T-helper 2 cell treated with Interferon-gamma antibody and Interleukin-4, amounts not matched to agents 5 μg/mL and 100 μg/mL, for 36 hours (primary cell): Measurements from ENCODE around the gene SCAI.
"Not testable (repeated sequence)": the region's sequence is repeated elsewhere in the genome, so short reads cannot be mapped to it uniquely, and the experiment has no call there.

Experiments used
- DNase-seq: peaks from one replicate; pipeline ENCODE4 v3.0.0; 2021; ENCODE audit warnings: low spot score
- H3K27ac Mint-ChIP-seq: one replicate; pipeline ENCODE4 v1.8.0; 2021; ENCODE audit warnings: mild to moderate bottlenecking, mixed read lengths
- H3K27me3 Mint-ChIP-seq: one replicate; pipeline ENCODE4 v1.8.0; 2021; ENCODE audit warnings: low read depth, mixed read lengths
- H3K36me3 Mint-ChIP-seq: one replicate; pipeline ENCODE4 v1.8.0; 2021; ENCODE audit warnings: low read depth, mixed read lengths
- H3K4me1 Mint-ChIP-seq: one replicate; pipeline ENCODE4 v1.8.0; 2021; ENCODE audit warnings: low read depth, mixed read lengths
- H3K4me3 Mint-ChIP-seq: one replicate; pipeline ENCODE4 v1.8.0; 2022; ENCODE audit warnings: mild to moderate bottlenecking, moderate library complexity, mixed read lengths
- H3K9me3 Mint-ChIP-seq: one replicate; pipeline ENCODE4 v1.8.0; 2021; ENCODE audit warnings: mixed read lengths

SCAI gene

DNA sequence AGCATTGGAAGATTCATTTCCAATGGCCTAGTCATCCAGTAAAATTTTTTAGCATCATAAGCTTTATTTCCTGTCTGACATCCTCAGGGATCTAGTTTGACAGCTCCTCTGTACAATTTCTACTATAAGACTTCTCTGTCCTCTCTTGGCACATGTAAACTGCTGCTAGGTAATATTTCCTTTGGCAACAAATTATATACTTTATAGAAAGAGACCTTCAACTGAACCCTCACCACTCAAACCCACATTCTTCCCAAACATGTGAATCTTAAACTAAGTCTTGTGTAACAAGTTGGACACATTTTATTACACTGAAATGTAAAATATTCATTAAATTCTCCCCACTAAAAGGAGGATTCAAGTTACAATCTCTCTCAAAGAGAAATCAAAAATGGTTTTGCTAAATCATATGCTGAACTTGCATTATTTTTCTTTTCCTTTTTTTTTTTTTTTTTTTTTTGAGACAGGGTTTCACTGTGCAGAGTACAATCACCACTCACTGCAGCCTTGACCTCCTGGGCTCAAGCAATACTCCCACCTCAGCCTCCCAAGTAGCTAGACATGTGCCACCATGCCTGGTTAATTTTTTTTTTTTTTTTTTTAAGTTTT is 36.9 kb downstream of the SCAI start:
- Mint-ChIP-seq H3K36me3 (peaks cover 8% of the 10 kb centered on the region), H3K4me1 (peaks cover 4% of the 10 kb centered on the region), H3K27ac (no peak overlapping the region), H3K4me3 (no peak overlapping the region), H3K9me3 (peaks cover under 1% of the 10 kb centered on the region), H3K27me3 (no peaks in the 10 kb centered on the region)
- no peak for DNase-seq

DNA sequence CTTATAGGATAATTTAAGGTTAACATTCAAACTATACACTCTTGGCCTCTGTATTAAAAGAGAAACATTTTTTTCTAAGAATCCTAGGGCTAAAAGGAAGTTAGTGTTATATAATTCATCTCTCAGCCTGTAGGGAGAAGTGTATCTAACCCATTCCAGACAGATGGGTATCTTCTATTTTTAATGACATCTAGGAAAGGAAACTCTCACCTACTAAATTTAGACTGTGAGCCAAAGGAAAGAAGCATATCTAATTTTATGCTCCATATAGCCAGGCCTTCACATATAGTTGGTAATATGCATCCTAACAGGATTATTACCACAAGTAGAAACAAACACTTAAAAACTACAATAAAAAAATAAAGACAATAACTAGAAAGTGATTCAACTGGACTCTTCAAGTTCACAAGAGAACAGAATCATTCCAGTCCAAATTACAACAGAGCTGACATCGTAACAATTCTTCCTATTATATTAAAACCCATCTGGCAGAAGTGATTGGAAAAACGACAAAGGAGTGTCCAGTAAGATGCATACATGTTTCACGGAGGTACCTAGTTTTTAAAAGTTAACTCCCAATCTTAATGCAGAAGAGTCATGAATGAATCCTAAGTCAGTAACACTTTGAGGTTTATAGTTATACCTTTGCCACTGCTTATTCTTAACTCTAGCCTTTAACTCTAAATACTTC is 39.4 kb downstream of the SCAI start:
- no peaks in the 10 kb centered on the region for H3K9me3 Mint-ChIP-seq
- H3K27ac Mint-ChIP-seq = no peak overlapping the region
- H3K4me1 Mint-ChIP-seq = peaks cover 4% of the 10 kb centered on the region
- no peak overlapping the region for H3K4me3 Mint-ChIP-seq
- DNase-seq = no peak
- H3K27me3 Mint-ChIP-seq = no peaks in the 10 kb centered on the region
- peaks cover 3% of the 10 kb centered on the region for H3K36me3 Mint-ChIP-seq

DNA sequence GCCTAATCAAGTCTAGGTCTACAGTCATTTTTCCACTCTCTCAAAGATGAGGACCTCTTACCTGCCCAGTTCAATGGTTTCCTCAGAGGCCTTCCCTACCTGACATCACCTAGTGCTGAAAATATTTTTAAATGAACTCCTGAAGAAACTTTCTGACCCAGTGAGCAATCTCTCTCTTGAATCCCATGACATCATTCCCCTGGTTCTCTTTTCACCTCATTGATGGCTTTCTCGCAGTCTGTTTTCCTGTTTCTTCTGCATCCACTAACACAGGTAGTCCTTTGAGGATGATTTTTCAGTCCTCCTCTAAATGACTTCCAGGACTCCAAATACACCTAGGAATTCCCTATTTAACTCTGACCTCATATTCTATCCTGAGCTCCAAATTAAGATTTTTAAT is 40.3 kb downstream of the SCAI start:
- H3K27me3 Mint-ChIP-seq = no peaks in the 10 kb centered on the region
- H3K9me3 Mint-ChIP-seq = no peaks in the 10 kb centered on the region
- H3K36me3 Mint-ChIP-seq = peaks cover 2% of the 10 kb centered on the region
- no peak overlapping the region for H3K4me3 Mint-ChIP-seq
- H3K4me1 Mint-ChIP-seq = peaks cover 4% of the 10 kb centered on the region
- no peak overlapping the region for H3K27ac Mint-ChIP-seq
- DNase-seq = no peak

DNA sequence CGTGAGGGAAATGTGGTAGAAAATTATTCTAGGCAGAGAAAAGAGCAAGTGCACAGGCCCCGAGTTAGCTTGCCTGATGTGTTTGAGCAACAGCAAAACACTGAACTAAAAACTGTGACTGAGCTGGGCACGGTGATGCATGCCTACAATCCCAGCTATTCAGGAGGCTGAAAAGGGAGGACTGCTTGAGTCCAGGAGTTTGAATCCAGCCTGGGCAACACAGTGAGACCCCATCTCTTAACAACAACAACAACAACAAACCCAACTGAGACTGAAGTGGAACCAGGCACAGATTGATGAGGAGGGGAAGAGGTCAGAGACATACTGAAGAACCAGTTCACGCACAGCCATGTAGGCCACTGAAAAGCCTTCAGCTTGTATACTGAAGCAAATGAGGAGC is 42.5 kb downstream of the SCAI start:
- peaks cover 8% of the 10 kb centered on the region for H3K9me3 Mint-ChIP-seq
- no peak overlapping the region for H3K27ac Mint-ChIP-seq
- H3K36me3 Mint-ChIP-seq = peaks cover 6% of the 10 kb centered on the region
- H3K4me3 Mint-ChIP-seq = no peak overlapping the region
- DNase-seq = no peak
- H3K27me3 Mint-ChIP-seq = no peaks in the 10 kb centered on the region
- peaks cover 5% of the 10 kb centered on the region for H3K4me1 Mint-ChIP-seq

DNA sequence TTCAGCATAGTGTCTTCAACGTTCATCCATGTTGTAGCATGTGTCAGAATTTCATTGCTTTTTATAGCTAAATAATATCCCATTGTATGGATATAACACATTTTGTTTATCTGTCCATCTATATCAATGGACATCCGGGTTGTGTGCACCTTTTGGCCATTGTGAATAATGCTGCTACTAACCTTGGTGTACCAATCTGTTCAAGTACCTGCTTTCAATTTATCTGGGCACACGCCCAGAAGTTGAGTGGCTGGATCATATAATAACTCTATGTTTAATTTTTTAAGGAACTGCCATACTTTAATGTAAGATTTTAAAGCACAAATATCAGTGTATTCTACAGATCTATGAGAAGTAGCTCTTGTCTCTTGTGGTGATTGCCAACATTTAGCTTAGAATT is 43.5 kb downstream of the SCAI start:
- Mint-ChIP-seq H3K27ac (no peak overlapping the region), H3K36me3 (peaks cover 14% of the 10 kb centered on the region), H3K4me1 (peaks cover 8% of the 10 kb centered on the region), H3K4me3 (no peak overlapping the region), H3K9me3 (peaks cover 16% of the 10 kb centered on the region), H3K27me3 (no peaks in the 10 kb centered on the region)
- DNase-seq = no peak

DNA sequence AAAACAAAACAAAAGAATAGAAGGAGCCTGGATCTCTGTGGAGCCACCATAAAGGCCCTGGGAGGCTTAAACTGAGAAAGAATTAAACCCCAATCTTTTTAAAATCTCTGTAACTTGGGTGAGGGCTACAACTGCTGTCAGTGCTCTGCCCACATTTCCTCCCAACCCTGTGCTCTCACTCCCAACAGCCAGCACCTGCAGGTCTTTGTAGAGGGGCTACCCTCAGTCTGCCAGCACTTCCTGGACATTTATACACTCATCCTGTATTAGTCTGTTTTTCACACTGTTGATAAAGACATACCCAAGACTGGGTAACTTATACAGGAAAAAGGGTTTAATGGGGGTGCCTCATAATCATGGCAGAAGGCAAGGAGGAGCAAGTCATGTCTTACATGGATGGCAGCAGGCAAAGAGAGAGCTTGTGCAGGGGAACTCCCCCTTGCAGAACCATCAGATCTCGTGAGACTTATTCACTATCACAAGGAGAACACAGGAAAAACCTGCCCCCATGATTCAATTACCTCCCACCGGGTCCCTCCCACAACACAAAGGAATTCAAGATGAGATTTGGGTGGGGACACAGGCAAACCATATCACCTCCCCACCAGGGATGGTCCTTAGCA is 47.4 kb downstream of the SCAI start:
- Mint-ChIP-seq H3K36me3 (peaks cover 20% of the 10 kb centered on the region), H3K4me1 (peaks cover 5% of the 10 kb centered on the region), H3K27ac (no peak overlapping the region), H3K27me3 (no peaks in the 10 kb centered on the region), H3K9me3 (peaks cover 16% of the 10 kb centered on the region), H3K4me3 (no peak overlapping the region)
- DNase-seq = no peak

DNA sequence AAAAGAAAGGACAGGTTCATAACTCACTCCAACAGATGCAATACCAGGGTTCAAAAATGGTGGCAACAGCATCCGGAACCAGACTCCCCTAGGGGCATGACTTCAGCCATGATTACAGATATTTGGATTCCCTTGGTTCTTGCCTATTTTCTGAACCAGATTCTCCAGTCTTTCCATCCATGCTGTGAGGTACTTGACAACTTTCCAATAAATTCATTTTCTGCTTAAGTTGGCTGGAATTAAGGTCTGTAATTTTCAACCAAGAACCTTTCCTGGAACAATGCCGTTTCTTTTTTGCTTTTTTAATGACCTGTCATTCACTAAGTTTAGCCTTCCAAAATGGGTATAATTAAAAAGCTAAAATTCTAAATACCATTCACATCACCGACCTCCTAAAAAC is 52.2 kb downstream of the SCAI start:
- Mint-ChIP-seq H3K36me3 (peaks cover 23% of the 10 kb centered on the region), H3K27me3 (no peaks in the 10 kb centered on the region), H3K27ac (no peak overlapping the region)

DNA sequence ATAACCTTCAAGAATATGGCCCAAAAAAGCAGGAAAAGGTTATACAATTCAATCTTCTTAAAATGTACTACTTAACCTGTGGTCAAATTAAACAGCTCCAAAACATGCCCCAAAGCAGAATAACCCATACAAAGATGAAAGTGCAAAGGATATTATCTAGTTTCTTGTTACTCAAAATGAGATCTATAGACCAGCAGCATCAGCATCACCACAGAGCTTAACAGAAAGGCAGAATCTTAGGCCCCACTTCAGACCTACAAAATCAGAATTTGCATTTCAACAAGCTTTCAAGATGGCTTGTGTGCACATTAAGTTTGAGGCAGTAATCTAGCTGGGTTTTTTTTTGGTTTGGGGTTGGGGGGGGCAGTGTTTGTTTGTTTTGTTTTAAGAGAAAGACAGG is 54.0 kb downstream of the SCAI start:
- peak overlapping the region; percentile 47 for H3K27ac Mint-ChIP-seq
- no peaks in the 10 kb centered on the region for H3K27me3 Mint-ChIP-seq
- peaks cover 18% of the 10 kb centered on the region for H3K4me1 Mint-ChIP-seq
- H3K4me3 Mint-ChIP-seq = no peak overlapping the region
- H3K36me3 Mint-ChIP-seq = peaks cover 18% of the 10 kb centered on the region
- DNase-seq = peak; percentile 3
- no peaks in the 10 kb centered on the region for H3K9me3 Mint-ChIP-seq

More for the DNA sequence above, 52.2 kb downstream of the SCAI start:
- H3K4me3 Mint-ChIP-seq = no peak overlapping the region
- no peak for DNase-seq
- peaks cover 10% of the 10 kb centered on the region for H3K9me3 Mint-ChIP-seq
- H3K4me1 Mint-ChIP-seq = peaks cover 21% of the 10 kb centered on the region

DNA sequence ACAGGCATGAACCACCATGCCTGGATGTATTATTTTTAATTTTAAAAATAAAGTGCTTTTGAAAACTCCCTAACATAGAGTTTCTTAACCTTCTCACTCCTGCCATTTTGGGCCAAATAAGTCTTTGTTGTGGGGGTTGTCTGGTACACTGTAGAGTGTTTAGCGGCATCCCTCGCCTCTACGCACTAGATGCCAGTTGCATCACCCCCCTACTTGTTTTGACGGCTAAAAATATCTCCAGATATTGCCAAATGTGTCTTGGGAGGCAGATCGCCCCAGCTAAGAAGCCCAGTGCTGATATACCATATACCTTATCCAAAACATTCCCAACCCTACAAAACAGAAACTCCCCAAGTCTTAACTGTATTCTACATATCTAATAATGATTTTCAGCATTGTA is 54.6 kb downstream of the SCAI start:
- H3K36me3 Mint-ChIP-seq = peaks cover 15% of the 10 kb centered on the region
- H3K4me3 Mint-ChIP-seq = no peak overlapping the region
- no peaks in the 10 kb centered on the region for H3K27me3 Mint-ChIP-seq
- peaks cover 1% of the 10 kb centered on the region for H3K9me3 Mint-ChIP-seq
- H3K27ac Mint-ChIP-seq = no peak overlapping the region
- no peak for DNase-seq
- peaks cover 18% of the 10 kb centered on the region for H3K4me1 Mint-ChIP-seq

DNA sequence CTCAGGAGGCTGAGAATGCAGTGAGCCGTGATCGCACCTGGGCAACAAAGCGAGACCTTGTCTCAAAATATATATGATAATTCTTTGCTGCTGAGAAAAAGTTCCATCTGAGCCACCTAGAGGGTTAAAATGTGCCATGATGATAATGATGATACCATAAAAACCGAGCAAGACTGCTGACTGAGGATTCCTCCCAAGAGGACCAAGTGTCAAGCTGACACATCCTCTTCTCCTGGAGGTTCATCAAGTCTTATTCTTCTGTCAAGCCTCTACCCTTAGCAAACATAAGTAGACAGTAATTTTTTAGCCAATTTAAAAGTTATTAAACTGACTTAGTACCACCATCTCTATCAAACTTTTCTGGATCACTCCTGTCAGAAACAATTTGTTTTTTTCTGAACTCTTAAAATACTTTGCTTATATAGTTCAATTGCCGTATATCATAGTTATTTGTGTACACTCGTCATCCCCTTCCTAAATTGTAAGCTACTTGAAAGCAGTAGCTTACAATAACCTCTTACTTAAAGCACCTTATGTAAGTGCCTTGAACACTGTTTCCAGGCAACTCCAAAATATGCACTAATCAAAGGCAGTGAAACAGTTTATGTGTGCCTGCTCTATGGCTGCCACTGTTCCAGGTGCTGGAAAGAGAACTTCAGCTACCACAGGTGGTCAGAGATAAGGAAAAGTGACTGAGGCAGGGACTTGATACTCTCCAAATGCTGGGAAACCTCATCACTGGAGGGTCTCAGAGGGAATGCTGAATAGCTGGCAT is 57.4 kb downstream of the SCAI start:
- H3K36me3 Mint-ChIP-seq = peaks cover 34% of the 10 kb centered on the region
- peaks cover 26% of the 10 kb centered on the region for H3K9me3 Mint-ChIP-seq
- no peak overlapping the region for H3K4me3 Mint-ChIP-seq
- H3K4me1 Mint-ChIP-seq = peaks cover 18% of the 10 kb centered on the region
- DNase-seq = no peak
- no peak overlapping the region for H3K27ac Mint-ChIP-seq
- H3K27me3 Mint-ChIP-seq = no peaks in the 10 kb centered on the region

DNA sequence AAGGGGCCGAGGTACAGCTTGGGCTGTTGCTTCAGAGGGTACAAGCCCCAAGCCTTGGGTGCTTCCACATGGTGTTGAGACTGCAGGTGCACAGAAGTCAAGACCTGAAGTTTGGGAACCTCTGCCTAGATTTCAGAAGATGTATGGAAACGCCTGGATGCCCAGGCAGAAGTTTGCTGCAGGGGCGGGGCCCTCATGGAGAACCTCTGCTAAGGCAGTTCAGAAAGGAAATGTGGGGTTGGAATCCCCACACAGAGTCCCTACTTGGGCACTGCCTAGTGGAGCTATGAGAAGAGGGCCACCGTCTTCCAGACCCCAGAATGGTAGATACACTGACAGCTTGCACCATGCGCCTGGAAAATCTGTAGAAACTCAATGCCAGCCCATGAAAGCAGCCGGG is 61.1 kb downstream of the SCAI start:
- not testable (repeated sequence) for H3K27me3 Mint-ChIP-seq, H3K4me3 Mint-ChIP-seq, DNase-seq, H3K4me1 Mint-ChIP-seq, H3K27ac Mint-ChIP-seq
- Mint-ChIP-seq H3K9me3 (peaks cover 38% of the 10 kb centered on the region), H3K36me3 (peaks cover 30% of the 10 kb centered on the region)

DNA sequence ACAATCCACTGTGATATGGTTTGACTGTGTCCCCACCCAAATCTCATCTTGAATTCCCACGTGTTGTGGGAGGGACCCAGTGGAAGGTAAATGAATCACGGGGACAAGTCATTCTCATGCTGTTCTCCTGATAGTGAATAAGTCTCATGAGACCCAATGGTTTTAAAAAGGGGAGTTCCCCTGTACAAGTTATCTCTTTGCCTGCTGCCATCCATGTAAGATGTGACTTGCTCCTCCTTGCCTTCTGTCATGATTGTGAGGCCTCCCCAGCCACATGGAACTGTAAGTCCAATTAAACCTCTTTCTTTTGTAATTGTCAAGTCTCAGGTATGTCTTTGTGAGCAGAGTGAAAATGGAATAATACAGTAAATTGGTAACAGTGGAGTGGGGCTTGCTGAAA is 62.5 kb downstream of the SCAI start:
- H3K27ac Mint-ChIP-seq, H3K4me3 Mint-ChIP-seq, DNase-seq, H3K4me1 Mint-ChIP-seq, H3K27me3 Mint-ChIP-seq: not testable (repeated sequence)
- Mint-ChIP-seq H3K9me3 (peaks cover 38% of the 10 kb centered on the region), H3K36me3 (peaks cover 28% of the 10 kb centered on the region)

DNA sequence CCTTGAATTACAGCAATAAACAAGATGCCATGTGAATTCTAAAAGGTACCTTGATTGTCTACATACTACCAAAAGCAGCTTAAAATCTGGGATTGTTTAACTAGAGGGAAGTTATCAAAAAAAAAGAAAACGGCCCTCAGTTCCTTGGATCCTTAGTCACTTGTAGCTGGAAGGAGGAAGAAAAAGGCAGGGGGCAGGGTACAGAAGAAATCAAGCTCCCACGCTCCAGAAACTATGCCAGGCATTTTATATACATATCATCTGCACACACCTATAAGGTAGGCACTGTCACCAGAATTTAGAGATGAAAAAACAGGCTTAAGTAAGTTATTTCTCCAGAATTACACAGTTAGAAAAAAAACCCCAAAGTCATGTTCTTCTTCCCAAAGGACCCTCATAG is 63.4 kb downstream of the SCAI start:
- H3K4me3 Mint-ChIP-seq = no peak overlapping the region
- H3K27ac Mint-ChIP-seq = no peak overlapping the region
- H3K4me1 Mint-ChIP-seq = no peaks in the 10 kb centered on the region
- H3K9me3 Mint-ChIP-seq = peaks cover 38% of the 10 kb centered on the region
- no peaks in the 10 kb centered on the region for H3K27me3 Mint-ChIP-seq
- peaks cover 28% of the 10 kb centered on the region for H3K36me3 Mint-ChIP-seq
- DNase-seq = no peak

DNA sequence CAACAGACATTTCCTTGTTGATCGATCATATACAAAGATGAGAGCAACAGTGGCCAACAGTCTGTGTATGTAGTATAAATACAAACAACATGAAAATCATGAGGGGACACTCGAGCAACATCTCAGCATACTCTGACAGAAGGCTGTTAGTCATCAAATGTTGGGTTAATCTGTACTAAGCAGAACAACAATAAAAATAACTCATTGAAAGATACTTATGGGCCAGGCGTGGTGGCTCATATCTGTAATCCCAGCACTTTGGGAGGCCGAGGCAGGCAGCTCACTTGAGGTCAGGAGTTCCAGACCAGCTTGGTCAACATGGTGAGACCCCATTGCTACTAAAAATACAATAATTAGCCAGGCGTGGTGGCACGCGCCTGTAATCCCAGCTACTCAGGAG is 67.3 kb downstream of the SCAI start:
- Mint-ChIP-seq H3K27ac (no peak overlapping the region), H3K4me3 (no peak overlapping the region), H3K9me3 (peaks cover 13% of the 10 kb centered on the region), H3K36me3 (peaks cover 8% of the 10 kb centered on the region), H3K4me1 (no peaks in the 10 kb centered on the region), H3K27me3 (no peaks in the 10 kb centered on the region)
- DNase-seq = no peak
